HepG2 (cell line): ENCODE data around the gene CCDC88B. TPM values are rescaled to one million over a fixed set of nuclear protein-coding genes. Genes with fewer than 3 reads are reported as not detected.

Experiments
- CENPX ChIP-seq: sonication (generic); formaldehyde crosslinking; IDR thresholded peaks from 2 replicates; pipeline ENCODE4 v1.9.0; 2021; ENCODE audit warnings: mild to moderate bottlenecking, missing genetic modification reagents, moderate library complexity
- HMG20B ChIP-seq: conservative IDR thresholded peaks from 2 replicates; pipeline ENCODE4 v1.6.1; 2016; ENCODE audit warnings: missing genetic modification reagents, missing compliant biosample characterization
- HNRNPL ChIP-seq: fragments of 200-400 bp; formaldehyde crosslinking; IDR thresholded peaks from 2 replicates; pipeline ENCODE4 v1.6.1; 2017; ENCODE audit warnings: mild to moderate bottlenecking, low read depth, low read length
- KDM1A ChIP-seq: IDR thresholded peaks from 2 replicates; pipeline ENCODE4 v1.6.1; 2016; ENCODE audit warnings: missing compliant biosample characterization
- MATR3 ChIP-seq: sonication (generic); formaldehyde crosslinking; IDR thresholded peaks from 2 replicates; pipeline ENCODE4 v1.4.0; 2020; ENCODE audit warnings: missing genetic modification reagents
- RXRA ChIP-seq: sonication (generic); formaldehyde crosslinking; IDR thresholded peaks from 2 replicates; pipeline ENCODE4 v1.5.1; 2020; ENCODE audit warnings: missing genetic modification reagents
- SP4 ChIP-seq: sonication (generic); formaldehyde crosslinking; IDR thresholded peaks from 2 replicates; pipeline ENCODE4 v1.8.1; 2023; ENCODE audit warnings: mild to moderate bottlenecking, missing genetic modification reagents
- TFAP4 ChIP-seq: sonication (generic); IDR thresholded peaks from 2 replicates; pipeline ENCODE4 v1.6.1; 2016; ENCODE audit warnings: low read depth, borderline replicate concordance
- TSC22D2 ChIP-seq: sonication (generic); formaldehyde crosslinking; IDR thresholded peaks from 2 replicates; pipeline ENCODE4 v1.5.1; 2020; ENCODE audit warnings: missing genetic modification reagents, mild to moderate bottlenecking, borderline replicate concordance
- YEATS2 ChIP-seq: sonication (generic); formaldehyde crosslinking; IDR thresholded peaks from 2 replicates; pipeline ENCODE4 v1.4.0; 2020; ENCODE audit warnings: missing genetic modification reagents, borderline replicate concordance
- ZMYM4 ChIP-seq: sonication (generic); formaldehyde crosslinking; IDR thresholded peaks from 2 replicates; pipeline ENCODE4 v1.8.1; 2023; ENCODE audit warnings: mild to moderate bottlenecking, missing genetic modification reagents
- ZNF407 ChIP-seq: sonication (generic); formaldehyde crosslinking; IDR thresholded peaks from one replicate; pipeline ENCODE4 v1.5.1; 2020; ENCODE audit warnings: mild to moderate bottlenecking, missing genetic modification reagents; ENCODE audit errors: not compliant biosample characterization
- polyA plus RNA-seq, 8 experiments: library from polyadenylated mRNA; depleted of rRNA in 3 of 8; stranded (reverse) in 7 of 8; unstranded in 1 of 8; fragments of >200 nt; fragmentation: Illumina TruSeq in 4 of 8; extraction: Trizol in 4 of 8; gene quantifications; 2 replicates each; pipeline versions ENCODE4 v1.2.1 to v1.2.3, GENCODE V29; 2011 to 2016; ENCODE audit warnings: low read depth in 4 of 8, missing spikeins in 1 of 8, mixed read lengths in 1 of 8; ENCODE audit not compliant: insufficient read depth in 1 of 8
- total RNA-seq, 5 experiments: library from RNA; depleted of rRNA; stranded (reverse); fragments of >200 nt; fragmentation: Illumina TruSeq; extraction: Trizol; gene quantifications; 2 replicates each; pipeline ENCODE4 v1.2.3, GENCODE V29; 2016; ENCODE audit warnings: low read depth in 1 of 5
- TF ChIP-seq, protein P1 (sequence below): IDR thresholded peaks from 2 replicates; pipeline ENCODE4 v1.6.1; 2016; ENCODE audit warnings: missing genetic modification reagents, missing compliant biosample characterization
- TF ChIP-seq, protein P2 (sequence below): sonication (generic); formaldehyde crosslinking; IDR thresholded peaks from 2 replicates; pipeline ENCODE4 v1.5.1; 2020; ENCODE audit warnings: mild to moderate bottlenecking, missing genetic modification reagents, borderline replicate concordance

The CCDC88B gene
- total and polyA plus RNA-seq, 2 of the 13 experiments (the other 11 are each of a cell fraction or from before 2014, with no cell fraction given): 3.6 to 4.8 TPM

DNA sequence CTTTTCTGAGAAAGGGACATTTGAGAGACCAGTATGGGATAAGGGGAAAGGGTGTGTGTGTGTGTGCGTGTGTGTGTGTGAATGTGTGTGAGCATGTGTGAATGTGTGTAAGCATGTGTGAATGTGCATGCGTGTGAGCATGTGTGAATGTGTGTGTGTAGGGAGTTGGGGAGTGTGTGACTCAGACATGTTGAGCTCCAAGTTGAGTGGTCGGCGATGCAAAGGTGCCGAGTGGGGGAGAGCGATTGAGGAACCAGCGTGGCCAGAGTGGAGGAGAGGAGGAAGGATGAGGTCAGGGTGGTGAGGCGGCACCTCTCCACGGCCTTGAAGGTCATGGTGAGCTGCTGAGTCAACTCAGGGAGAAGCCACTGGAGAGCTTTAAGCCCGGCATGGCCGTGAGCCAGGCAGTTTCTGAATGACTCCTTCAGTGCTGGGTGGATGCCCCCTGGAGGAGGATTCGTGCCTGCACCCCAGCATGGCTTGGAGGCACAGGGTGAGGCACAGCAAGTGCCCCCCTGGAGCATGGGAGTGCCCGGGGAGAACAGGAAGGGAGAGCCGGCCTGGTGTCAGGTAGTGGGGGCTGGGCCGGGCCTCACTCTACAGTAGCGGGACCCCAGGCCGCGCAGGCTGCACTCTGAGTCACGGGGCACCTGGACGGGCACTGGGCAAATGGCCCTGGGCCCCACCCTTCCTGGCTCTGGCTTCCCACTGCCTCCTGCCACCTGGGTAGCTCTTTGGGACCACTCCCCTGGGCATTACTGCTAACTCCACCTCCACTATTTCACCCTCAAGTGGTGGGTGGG is 8.2 kb upstream of the CCDC88B start (continued):
- TF ChIP-seq TFAP4 (no peak), ZMYM4 (no peak), HMG20B (no peak), TSC22D2 (no peak), SP4 (CRISPR knock-in tag) (no peak), KDM1A (CRISPR knock-in tag) (no peak), HNRNPL (peak; percentile 85; the same call in 1 of the 2 replicates), MATR3 (no peak), CENPX (no peak), ZNF407 (CRISPR knock-in tag) (no peak), RXRA (CRISPR knock-in tag) (0 out of 2 replicates have a peak, but pooled peaks have one; percentile 44), YEATS2 (CRISPR knock-in tag) (no peak)
- TF ChIP-seq, protein P1, sequence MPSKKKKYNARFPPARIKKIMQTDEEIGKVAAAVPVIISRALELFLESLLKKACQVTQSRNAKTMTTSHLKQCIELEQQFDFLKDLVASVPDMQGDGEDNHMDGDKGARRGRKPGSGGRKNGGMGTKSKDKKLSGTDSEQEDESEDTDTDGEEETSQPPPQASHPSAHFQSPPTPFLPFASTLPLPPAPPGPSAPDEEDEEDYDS (CRISPR knock-in tag): no peak
- TF ChIP-seq, protein P2, sequence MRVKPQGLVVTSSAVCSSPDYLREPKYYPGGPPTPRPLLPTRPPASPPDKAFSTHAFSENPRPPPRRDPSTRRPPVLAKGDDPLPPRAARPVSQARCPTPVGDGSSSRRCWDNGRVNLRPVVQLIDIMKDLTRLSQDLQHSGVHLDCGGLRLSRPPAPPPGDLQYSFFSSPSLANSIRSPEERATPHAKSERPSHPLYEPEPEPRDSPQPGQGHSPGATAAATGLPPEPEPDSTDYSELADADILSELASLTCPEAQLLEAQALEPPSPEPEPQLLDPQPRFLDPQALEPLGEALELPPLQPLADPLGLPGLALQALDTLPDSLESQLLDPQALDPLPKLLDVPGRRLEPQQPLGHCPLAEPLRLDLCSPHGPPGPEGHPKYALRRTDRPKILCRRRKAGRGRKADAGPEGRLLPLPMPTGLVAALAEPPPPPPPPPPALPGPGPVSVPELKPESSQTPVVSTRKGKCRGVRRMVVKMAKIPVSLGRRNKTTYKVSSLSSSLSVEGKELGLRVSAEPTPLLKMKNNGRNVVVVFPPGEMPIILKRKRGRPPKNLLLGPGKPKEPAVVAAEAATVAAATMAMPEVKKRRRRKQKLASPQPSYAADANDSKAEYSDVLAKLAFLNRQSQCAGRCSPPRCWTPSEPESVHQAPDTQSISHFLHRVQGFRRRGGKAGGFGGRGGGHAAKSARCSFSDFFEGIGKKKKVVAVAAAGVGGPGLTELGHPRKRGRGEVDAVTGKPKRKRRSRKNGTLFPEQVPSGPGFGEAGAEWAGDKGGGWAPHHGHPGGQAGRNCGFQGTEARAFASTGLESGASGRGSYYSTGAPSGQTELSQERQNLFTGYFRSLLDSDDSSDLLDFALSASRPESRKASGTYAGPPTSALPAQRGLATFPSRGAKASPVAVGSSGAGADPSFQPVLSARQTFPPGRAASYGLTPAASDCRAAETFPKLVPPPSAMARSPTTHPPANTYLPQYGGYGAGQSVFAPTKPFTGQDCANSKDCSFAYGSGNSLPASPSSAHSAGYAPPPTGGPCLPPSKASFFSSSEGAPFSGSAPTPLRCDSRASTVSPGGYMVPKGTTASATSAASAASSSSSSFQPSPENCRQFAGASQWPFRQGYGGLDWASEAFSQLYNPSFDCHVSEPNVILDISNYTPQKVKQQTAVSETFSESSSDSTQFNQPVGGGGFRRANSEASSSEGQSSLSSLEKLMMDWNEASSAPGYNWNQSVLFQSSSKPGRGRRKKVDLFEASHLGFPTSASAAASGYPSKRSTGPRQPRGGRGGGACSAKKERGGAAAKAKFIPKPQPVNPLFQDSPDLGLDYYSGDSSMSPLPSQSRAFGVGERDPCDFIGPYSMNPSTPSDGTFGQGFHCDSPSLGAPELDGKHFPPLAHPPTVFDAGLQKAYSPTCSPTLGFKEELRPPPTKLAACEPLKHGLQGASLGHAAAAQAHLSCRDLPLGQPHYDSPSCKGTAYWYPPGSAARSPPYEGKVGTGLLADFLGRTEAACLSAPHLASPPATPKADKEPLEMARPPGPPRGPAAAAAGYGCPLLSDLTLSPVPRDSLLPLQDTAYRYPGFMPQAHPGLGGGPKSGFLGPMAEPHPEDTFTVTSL (CRISPR knock-in tag): no peak
